NCI-H1105 treated with DMSO at 0.1 percent for 48 hours (cell line): Measurements from ENCODE around the gene TMEM109.

Source experiments
- DNase-seq: peaks from one replicate; lab custom pipeline; 2025; lab: John Stamatoyannopoulos, UW

Gene TMEM109

DNA sequence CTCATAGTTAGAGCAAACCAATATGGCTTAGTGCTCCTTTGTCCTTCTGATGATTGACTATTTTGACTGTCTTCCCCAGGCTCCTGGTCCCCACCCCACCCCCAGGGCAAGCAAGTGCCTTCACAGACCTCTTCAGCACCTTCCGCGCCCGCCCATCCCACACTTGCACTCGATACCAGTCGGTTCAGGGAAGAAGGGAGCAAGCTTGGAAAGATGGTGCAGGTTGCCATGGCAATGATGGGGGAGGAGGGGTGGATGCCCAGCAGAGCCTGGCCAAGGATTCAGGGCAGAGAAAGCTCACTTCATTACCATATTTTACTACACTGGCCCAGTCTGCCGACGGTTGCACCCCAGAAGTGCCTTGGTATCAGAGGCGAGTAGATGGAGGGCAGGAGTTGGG, 12.5 kb downstream of the TMEM109 start:
- DNase-seq: no peak

DNA sequence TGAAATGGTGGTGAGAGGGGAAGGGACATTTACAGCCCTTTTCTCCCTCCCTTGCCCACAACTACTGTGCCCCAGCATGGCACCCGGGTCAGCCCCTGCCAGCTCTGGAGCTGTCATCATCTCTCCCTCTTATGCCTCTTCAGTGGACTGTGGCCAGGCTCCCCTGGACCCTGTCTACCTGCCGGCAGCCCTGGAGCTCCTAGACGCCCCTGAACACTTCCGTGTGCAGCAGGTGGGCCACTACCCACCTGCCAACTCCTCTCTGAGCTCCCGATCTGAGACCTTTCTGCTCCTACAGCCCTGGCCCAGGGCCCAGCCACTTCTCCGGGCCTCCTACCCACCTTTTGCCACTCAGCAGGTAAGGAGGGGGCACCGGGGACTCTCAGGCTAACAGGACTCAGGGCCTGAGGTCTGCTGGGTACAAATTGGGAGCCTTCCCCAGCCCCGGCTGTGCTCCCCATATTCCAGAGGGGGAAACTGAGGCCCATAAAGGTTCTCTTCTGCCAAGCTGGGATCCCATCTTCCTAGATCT, 13.2 kb downstream of the TMEM109 start:
- no peak for DNase-seq

DNA sequence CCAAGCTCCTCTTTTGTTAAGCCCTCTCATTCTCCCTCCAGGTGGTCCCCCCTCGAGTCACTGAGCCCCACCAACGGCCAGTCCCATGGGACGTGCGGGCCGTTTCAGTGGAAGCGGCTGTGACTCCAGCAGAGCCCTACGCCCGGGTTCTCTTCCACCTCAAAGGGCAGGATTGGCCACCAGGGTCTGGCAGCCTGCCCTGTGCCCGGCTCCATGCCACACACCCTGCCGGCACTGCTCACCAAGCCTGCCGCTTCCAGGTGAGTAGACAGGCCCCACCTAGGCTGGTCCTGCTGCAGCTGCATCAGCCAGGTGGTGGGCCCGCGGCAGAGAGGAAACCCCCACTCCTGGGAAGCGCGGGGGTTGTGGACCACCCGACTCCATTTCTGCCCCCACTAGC, 13.6 kb downstream of the TMEM109 start:
- no peak for DNase-seq

DNA sequence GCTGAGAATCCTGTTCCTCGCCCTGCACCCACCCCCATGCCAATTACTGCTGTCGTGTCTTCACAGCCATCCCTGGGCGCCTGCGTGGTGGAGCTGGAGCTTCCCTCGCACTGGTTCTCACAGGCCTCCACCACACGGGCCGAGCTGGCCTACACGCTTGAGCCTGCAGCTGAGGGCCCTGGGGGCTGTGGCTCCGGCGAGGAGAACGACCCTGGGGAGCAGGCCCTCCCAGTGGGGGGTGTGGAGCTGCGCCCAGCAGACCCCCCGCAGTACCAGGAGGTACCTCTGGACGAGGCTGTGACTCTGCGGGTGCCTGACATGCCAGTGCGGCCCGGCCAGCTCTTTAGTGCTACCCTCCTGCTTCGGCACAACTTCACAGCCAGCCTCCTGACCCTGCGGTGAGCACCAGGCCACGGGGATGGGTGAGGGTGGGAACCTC, 14.6 kb downstream of the TMEM109 start:
- no peak for DNase-seq

DNA sequence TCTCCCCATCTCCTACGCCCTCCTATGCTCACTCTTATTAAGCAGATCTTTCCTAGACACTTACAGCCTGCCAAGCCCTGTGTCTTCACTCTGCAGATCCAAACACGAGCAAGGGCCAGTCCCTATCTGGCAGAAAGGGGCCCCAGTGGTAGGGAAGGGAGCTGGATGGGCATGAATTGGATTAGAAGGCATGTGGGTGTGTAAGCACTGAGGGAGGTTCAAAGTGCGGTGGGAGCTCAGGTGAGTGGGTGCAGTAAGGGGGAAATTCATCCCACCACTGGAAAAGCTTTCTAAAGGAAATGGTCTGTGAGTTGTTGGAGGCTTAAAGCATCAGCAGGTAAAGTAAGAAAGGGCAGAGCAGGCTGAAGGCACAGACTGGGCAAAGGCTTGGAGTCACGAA, 15.8 kb downstream of the TMEM109 start:
- no peak for DNase-seq

DNA sequence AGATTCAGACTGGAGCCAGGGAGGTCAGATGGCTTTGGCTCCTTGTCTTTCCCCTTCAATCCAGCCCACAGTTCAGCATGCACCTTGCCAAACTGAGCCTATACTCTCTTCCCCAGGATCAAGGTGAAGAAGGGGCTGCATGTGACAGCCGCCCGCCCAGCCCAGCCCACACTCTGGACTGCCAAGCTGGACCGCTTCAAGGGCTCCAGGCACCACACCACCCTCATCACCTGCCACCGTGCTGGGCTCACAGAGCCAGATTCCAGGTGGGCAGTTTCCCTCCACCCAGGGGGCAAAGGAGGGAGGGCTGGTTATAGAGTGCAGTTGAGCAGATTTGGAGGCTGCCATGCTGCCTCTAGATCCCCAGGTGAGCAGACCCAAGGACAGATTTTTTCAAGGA, 16.4 kb downstream of the TMEM109 start:
- DNase-seq: no peak

DNA sequence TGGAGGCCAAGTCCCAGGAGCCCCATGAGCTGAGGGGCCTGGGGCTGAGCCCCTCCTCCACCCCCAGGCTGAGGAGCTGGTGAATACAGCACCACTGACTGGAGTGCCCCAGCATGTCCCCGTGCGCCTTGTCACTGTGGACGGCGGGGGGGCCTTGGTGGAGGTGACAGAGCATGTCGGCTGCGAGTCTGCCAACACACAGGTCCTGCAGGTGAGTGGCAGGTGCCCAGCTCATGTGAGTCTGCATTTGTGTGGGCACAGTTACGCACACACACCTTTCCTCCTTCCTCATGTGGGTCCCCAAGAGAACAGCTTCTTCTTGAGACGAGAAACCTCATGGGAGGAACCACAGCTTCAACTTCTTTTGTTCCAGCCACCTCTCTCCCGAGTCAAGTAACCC, 18.0 kb downstream of the TMEM109 start:
- no peak for DNase-seq

DNA sequence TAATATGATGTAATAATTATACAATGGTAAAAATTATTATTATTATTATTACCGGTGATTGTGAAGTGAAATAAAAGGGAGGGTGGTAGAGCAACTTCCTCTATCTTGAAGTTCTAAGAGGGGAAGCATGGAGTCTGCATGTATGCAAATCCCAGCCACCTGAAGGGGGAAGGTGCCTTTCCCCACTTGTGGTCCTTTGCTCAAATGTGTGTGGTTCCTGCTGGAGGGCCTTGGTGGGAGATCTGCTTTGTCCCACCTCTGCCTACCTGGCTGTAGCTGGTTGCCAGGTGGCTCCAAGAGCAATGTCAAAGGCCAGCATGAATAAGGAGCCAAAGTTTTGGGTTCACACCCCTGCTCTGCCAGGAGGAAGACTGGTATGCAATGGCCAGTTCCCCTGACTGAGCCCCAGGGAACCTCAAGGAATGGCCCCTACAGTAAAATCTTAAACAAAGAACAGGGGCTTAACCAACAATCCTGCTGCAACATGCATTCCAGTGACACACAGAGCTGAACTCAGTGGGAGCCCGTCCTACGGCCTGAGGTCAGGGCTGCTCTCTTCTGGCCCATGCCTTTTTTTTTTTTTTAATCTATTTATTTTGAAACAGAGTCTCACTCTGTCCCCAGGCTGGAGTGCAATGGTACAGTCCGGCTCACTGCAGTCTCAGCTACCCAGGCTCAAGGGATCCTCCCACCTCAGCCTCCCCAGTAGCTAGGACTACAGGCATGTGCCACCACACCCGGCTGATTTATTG, 18.8 kb downstream of the TMEM109 start:
- no peak for DNase-seq

DNA sequence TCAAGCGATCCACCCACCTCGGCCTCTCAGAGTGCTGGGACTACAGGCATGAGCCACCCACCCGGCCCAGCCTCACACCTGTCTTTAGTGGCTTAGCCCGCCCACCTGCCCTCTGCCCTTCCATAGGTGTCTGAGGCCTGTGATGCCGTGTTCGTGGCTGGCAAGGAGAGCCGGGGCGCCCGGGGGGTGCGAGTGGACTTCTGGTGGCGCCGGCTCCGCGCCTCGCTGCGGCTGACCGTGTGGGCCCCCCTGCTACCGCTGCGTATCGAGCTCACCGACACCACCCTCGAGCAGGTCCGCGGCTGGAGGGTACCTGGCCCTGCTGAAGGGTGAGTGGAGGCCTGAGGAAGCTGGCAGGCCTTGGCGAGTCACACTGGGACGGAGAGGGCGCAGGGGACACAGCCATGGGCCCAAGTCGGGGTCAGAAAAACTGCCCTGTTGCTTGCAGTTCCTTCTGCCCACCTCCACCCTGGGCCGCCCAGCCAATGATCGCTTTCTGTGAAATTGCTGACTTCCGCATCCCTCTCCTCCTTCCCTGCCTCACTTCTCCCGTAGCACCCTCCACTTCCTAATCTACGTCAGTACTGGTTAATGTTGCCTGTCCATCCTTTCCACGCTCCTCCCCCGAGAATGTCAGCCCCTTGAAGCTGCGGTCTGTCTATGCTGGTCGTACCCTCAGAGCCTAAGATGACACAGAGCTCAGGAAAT, 19.6 kb downstream of the TMEM109 start:
- no peak for DNase-seq

DNA sequence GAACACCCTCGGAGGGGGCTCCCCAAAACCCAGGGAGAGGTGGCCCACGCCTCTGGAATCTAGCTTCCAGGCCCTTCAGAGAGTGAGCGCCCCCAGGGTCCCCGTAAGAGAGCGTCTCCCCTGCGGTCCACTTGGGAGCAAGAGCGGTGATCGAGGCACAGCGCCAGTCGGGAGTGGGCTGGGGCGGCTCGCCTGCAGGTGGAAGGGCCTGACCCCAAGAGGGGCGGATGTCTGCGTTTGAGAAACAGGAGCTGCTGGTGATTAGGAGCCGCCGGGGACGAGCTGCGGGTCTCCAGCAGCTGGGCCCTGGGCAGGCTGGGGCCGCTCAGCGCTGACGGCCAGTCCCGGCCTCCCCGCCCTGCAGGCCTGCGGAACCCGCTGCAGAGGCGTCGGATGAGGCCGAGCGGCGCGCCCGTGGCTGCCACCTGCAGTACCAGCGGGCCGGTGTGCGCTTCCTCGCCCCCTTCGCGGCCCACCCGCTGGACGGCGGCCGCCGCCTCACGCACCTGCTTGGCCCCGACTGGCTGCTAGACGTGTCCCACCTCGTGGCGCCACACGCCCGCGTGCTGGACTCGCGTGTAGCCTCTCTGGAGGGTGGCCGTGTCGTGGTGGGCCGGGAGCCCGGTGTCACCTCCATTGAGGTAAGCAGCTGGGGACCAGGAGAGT, 20.3 kb downstream of the TMEM109 start:
- no peak for DNase-seq

DNA sequence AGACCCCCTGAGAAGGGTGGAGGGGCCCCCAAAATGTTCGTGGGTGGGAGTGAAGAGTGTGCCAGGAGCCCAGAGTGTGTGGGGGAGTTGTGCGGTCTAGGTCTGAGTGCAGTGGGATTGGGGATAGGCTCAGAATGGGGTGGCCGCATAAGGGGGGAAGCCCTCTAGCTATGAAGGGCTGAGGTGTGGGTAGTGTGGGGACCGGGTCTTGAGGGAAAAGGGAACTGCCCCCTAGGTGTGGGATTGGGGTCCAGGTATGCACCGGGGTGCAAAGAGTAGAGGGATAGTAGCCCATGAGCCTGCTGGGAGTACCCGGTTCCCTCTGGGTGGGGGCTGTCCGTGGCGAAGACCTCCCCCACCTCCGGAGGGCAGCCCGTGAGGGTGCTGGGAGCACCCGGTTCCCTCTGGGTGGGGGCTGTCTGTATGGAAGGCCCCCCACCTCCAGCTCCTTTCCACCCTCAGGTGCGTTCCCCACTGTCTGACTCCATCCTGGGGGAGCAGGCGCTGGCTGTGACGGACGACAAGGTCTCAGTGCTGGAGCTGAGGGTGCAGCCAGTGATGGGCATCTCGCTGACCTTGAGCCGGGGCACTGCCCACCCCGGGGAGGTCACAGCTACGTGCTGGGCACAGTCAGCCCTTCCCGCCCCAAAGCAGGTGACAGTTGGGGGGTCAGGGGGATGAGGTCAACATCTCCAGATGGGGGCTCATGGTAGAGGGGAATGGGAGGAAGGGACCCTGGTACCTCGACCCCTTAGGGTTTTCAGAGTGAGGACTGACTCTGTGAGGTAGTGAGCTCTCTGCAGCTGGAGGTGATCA, 21.0 kb downstream of the TMEM109 start:
- no peak for DNase-seq

DNA sequence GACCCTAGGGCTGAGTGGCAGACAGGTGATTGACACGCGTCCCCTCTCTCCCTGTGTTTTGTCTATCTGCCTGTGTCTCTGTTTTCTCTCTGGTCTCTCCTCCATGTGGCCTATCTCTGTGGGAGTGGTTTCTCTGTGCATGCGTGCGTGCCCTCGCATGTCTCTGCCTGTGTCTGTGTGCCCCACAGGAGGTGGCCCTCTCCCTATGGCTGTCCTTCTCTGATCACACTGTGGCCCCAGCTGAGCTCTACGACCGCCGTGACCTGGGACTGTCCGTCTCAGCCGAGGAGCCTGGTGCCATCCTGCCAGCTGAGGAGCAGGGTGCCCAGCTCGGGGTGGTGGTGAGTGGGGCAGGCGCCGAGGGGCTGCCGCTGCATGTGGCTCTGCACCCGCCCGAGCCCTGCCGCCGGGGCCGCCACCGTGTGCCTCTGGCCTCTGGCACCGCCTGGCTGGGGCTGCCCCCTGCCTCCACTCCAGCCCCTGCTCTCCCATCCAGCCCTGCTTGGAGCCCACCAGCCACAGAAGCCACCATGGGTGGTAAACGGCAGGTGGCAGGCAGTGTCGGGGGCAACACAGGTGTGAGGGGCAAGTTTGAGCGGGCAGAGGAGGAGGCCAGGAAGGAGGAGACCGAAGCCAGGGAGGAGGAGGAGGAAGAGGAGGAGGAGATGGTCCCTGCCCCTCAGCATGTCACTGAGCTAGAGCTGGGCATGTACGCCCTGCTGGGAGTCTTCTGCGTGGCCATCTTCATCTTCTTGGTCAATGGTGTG, 21.9 kb downstream of the TMEM109 start:
- DNase-seq: no peak

DNA sequence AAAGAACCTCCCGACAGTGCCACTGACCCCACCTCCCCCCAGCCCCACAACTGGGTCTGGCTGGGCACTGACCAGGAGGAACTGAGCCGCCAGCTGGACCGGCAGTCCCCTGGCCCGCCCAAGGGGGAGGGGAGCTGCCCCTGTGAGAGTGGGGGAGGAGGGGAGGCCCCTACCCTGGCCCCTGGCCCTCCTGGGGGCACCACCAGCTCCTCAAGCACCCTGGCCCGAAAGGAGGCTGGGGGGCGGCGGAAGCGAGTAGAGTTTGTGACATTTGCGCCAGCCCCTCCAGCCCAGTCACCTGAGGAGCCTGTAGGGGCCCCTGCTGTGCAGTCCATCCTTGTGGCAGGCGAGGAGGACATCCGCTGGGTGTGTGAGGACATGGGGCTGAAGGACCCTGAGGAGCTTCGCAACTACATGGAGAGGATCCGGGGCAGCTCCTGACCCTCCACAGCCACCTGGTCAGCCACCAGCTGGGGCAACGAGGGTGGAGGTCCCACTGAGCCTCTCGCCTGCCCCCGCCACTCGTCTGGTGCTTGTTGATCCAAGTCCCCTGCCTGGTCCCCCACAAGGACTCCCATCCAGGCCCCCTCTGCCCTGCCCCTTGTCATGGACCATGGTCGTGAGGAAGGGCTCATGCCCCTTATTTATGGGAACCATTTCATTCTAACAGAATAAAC, 22.6 kb downstream of the TMEM109 start:
- DNase-seq: no peak

DNA sequence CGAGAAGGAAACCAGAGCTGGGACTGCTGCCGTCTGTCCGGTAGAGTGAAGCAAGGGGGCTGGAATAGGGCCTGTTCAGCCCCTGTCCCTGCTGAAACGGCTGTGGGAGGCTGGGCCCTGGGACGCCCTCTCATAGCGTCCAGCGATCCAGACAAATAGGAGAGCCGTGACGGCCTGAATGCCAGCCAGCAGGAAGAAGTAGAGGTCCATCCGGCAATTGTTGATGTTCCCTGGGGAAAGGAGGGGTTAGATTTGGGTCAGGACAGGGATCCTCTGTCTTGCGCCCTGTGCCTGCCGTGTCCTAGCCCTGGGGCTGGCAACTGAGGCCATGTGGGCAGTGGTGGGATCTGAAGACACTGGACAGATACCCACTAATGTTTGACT, 23.2 kb downstream of the TMEM109 start:
- DNase-seq: no peak

DNA sequence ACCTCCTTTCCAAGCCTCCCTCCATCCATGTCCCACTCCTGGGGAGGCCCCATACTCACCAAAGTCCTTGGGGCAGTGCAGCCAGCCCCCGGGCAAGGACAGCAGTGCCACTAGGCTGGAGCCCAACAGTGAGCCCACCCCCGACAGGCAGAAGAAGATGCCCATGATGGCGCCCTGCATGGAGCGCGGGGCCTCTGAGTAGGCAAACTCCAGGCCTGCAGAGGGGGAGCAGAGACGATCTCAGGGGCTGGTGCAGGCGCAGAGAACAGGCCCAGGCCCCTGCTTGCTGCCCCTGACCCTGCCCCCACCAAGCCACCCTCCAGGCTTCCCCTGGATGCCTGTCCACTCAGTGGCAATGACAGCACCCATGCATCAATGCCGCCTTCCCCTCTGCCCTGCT, 23.9 kb downstream of the TMEM109 start:
- no peak for DNase-seq

DNA sequence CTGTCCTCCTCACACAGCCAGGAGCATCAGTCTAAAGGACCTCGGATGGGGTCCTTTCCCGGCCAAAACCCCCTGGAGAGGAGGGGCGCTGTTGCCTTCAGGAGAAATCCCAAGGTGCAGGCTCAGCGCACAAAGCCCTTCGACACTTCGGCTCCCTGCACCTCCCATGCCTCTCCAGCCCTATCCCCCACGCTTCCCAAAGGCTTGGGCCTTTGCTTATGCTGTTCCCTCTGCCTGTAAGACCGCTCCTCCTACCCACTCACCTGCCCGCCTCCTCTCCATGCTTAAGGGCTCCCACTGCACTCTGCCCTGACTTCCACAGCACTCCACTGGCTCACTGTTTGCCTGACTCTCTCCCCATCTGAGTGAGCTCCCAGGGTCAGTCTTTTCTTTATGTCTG, 24.5 kb downstream of the TMEM109 start:
- no peak for DNase-seq

DNA sequence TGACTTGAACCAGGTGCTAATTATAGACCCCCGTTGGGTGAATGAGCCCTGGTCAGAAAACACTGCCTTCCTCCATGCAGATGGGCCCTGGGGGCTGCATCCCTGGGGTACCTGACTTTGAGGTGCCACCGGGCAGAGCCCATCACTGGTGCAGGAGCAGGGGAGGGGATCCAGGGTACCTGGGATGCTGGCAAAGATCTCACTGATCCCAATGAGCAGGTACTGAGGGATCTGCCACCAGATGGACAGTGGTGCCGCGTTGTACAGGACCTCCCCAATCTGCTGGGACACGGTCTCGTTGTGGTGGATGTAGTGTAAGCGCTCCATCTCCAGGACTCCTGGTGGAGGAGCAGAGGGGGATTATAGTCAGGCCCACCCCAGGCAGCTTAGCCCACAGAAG, 25.3 kb downstream of the TMEM109 start:
- no peak for DNase-seq

DNA sequence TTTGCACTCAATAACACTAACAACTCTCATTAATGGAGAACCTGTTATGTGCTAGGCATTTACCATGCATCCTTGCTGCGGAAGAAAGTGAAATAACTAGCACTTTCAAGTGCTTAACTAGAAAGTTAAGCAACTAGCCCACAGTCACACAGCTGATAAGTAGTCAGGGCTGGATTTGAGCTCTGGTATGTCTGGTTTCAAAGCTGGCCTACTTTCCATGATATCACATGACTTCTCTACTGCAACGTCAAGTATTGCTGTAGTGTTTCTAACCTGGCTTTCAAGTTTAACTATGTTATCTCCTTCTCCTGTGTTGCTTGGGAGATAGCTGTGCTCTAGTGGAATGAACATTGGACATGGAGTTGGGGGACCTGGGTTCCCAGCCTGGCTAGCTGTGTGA, 25.9 kb downstream of the TMEM109 start:
- no peak for DNase-seq

DNA sequence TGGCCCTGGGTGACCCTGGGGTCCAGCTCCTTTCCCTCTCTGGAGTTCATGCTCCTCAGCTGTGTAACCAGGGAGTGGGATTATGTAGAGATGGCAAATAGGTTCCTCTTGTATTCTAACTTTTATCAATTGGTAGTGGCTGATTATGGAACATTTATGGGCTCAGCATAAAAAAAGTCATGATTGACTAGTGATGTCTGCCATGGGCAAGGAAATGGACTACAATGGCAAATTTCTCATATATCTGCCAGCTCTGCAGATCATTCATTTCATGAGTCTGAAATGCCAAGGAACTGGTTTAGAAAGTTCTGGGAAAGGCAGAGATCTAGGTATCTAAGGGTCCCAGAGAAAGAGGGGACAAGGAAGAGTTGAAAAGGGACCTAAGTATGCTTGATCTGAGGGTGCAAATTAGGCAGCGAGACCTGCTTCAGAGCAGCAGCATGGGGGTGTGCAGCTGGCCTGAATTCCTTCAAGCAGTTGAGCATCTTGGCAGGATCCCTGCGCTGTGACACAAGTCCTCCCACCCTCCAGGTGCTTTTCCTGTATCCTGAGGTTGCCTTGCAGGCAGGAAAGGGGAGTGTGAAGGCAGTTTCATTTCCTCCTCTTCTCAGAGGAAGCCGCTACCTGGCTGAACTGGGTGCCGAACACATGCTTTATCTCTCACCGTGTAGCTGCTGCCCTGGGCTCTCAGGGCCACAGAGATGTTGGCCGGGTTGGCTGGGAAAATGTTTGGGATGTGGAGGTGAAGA, 27.6 kb downstream of the TMEM109 start:
- no peak for DNase-seq

DNA sequence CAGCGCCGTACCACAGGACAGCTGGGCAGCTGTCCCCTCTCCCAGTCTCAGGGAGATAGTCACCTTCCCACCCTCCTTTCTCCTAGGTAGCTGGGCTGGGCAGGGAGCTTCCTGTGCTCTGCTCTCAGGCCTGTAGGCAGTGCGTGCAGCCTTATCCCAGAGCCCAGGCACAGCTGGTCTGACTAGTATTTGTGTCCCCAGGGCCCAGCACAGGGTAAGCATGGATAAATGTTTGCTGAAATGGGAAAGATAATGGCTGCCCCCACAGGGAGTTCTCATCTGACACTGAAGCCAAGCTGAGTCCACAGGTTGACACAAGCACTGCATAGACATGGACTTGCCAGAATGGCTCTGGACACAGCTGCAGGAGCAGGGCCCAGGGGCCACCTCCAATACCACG, 28.3 kb downstream of the TMEM109 start:
- no peak for DNase-seq
